ENCODE data around the gene TMUB2.

- TF ChIP-seq CTCF (conservative IDR thresholded peaks at IDR 0.05; ENCODE audit: low read length), result no peak
- TF ChIP-seq EZH2phosphoT487 (IDR thresholded peaks at IDR 0.05; ENCODE audit: borderline replicate concordance), result no peak
These were observed 26.0 kb downstream of the TMUB2 start for GRCh38 chr17:44212507-44213402.

All from Loucy (cell line).